GM19025 (cell line): ENCODE measurements around the gene RPL29.

Experiments
- ATAC-seq: cut with Tn5 transposase; IDR thresholded peaks from one replicate; pipeline ENCODE4 v1.9.1; 2021; ENCODE audit warnings: mild to moderate bottlenecking, low read depth, moderate library complexity; ENCODE audit not compliant: unreplicated experiment

The RPL29 gene

GRCh38 chr3:51953445-51953844 is 42.2 kb downstream of the RPL29 start:
- ATAC-seq, result no peak

- ATAC-seq, result no peak
These were observed 44.8 kb downstream of the RPL29 start for GRCh38 chr3:51950899-51951298.

GRCh38 chr3:51949121-51949520 is 46.6 kb downstream of the RPL29 start:
- no peak for ATAC-seq

GRCh38 chr3:51948016-51948580 is 47.6 kb downstream of the RPL29 start:
- no peak for ATAC-seq

GRCh38 chr3:51947215-51947900 is 48.3 kb downstream of the RPL29 start:
- no peak for ATAC-seq

- no peak for ATAC-seq
These were observed 48.9 kb downstream of the RPL29 start for GRCh38 chr3:51946796-51947195.

- ATAC-seq, result no peak
These were observed 49.6 kb downstream of the RPL29 start for GRCh38 chr3:51945926-51946705.

- ATAC-seq, result no peak
These were observed 50.5 kb downstream of the RPL29 start for GRCh38 chr3:51945031-51945840.

GRCh38 chr3:51944451-51945021 is 51.2 kb downstream of the RPL29 start:
- no peak for ATAC-seq
